GOT3 (cell line): ENCODE data around the gene IRF5.

Source experiments
- DNase-seq: peaks from one replicate; lab custom pipeline; 2025; ENCODE audit warnings: mixed read lengths; lab: John Stamatoyannopoulos, UW

Gene IRF5

DNA sequence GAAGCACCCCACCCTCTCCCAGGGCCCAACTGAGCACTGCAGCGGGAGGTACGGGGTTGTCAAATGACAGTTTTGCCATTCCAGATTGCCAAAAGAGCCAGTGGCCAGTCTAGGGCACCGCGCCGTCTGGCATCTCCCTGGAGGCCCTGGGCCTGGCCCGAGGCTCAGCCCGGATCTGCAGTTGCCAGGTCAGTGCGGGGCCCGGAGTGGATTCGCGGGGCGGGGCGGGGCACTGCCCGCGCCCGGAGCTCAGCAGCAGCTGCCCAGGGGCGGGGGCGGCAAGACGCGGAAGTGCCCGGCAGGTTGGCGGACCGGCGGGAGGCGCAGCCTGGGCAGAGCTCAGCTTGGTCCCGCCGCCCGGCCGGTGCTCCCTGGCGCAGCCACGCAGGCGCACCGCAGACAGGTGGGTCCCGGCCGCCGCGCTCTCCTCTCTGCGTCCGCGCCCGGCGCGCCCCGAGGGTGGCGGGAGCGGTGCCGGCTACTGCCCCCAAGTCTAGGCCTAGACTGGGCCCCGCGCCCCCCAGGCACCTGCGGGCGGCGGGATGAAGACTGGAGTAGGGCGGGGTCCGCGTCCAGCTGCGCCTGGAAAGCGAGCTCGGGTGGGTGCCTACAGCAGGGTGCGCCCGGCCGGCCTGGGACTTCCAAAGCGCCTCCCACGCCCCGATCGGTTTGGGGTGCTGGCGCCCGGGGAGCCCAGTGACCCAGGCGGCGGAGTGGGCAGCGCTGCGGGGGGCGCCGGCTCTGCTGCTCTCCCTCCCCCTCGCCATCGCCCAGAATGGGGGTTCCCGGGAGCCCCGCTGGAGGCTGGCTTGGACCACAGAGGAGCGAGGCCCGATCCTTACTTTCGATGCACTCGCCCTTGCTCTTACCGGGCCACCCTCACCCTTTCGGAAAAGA, at the start of gene IRF5:
TSS of gene IRF5 (plus strand) at position 281 of the 897 bp plus-strand sequence. CDS start 4,155 bp downstream, outside the sequence.
- DNase-seq: no peak

- no peak for DNase-seq
These were observed 49.5 kb upstream of the IRF5 start for GRCh38 chr7:128888039-128888755.

GRCh38 chr7:128888756-128889095, 49.0 kb upstream of the IRF5 start:
- DNase-seq: no peak

GRCh38 chr7:128889121-128889520, 48.6 kb upstream of the IRF5 start:
- no peak for DNase-seq

DNA sequence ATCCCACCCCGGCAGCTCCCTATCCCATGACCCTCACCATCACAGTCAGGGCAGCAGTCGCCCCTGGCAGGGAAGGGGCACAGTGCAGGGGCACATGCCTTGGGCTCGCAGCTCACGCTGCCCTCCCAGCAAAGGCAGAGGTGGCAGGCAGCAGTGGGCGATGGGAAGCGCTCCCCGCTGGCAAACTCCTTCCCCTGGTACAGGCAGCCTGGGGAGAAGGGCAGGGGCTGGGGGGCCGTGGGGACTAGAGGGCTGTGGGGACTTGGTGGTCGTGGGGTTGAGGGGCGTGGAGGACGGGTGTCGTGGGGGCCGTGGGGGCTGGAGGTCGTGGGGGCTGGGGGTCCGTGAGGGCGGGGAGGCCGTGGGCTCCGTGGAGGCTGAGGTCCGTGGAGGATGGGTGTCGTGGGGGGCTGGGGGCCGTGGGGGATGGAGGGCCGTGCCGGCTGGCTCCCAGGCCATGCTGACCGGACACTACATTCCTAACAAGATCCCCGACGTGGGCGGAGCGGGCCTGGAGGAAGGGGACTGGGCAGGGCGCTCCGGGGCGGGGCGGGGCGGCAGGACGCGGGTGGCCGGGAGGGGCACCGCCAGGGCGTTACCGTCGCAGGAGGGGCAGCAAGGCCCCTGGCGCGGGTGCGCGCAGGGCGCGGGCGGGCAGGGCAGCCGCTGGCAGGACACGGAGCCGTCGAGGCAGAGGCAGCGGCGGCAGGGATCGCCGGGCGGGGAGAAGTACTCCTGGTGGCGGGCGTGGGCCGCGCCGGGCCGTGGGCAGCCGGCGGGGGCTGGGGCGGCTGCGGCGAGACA, 47.2 kb upstream of the IRF5 start:
- DNase-seq: no peak

- no peak for DNase-seq
These were observed 46.4 kb upstream of the IRF5 start for GRCh38 chr7:128891110-128891941.

GRCh38 chr7:128891942-128892269, 45.8 kb upstream of the IRF5 start:
- DNase-seq: no peak

GRCh38 chr7:128892521-128893250, 45.0 kb upstream of the IRF5 start:
- no peak for DNase-seq

DNA sequence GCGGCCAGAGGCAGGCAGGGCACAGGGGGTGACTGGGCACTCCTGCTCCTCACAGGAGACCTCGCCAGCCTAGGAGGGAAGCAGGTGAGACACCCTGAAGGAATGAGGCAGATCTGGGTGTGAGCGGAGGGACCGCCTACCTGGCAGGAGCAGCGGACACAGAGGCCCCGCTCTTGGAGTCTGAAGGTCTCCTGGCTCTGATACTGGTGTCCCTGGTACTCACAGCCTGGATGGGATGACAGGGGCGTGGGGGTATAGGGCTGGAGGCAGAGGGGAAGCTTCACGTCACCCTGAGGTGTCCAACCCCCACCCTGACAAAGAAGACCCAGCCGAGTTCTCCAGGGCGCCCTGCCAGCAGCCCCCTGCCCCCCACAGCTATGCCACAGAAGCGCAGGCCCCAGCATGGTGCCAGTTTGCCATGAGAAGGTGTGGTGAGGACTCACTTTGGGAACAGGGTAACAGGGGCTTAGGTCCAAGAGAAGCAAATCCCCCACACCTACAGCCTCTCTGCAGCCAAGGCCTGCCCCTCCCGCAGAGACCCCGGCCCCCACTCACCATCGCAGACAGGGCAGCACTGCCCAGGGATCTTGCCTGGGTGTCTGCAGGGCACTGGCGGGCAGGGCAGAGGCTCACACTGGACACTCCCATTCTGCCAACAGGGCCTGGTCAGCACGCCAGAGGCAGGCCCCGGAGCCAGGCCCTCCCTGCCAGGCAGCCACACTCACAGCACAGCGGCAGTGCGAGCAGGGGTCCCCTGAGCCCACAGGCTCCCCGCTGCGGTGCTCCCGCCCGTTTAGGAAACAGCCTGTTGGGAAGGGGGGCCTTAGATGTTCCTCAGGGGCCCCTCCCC, 44.3 kb upstream of the IRF5 start:
- DNase-seq: no peak

GRCh38 chr7:128894101-128894440, 43.7 kb upstream of the IRF5 start:
- no peak for DNase-seq

DNA sequence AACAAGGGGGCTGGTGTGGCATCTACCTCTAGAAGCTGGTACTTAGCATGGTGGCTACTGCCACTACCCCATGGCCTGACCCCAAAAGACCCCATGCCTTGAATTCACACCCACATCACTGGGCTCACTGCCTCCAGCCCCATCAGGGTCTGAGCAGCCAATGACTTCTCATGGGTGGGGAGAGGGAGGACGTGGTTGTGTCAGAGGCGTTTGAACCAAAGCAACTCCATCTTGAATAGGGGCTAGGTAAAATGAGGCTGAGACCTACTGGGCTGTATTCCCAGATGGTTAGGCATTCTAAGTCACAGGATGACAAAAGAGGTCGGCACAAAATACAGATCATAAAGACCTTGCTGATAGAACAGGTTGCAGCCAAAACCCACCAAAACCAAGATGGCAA, 42.4 kb upstream of the IRF5 start:
- DNase-seq: no peak

GRCh38 chr7:128899392-128899791, 38.3 kb upstream of the IRF5 start:
- no peak for DNase-seq

DNA sequence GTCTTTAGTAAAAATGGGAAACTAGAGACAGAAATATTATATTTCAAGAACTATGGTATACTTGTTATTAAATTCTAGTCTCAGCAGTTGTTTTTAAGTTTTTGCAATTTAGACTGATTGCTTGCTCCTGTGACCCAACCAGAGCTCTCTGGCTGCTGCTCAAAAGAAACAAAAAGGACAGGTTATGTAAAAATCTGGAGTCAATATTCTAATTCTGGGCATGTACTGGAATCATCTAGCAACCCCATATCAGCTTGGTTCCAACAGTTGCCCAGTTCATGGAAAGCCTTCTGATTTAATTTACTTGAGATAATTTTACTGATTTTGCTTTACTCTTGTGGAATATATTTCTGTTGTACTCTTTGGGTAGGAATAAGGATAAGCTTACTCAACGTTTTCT, 37.5 kb upstream of the IRF5 start:
- DNase-seq: no peak

- no peak for DNase-seq
These were observed 34.8 kb upstream of the IRF5 start for GRCh38 chr7:128902761-128903585.

DNA sequence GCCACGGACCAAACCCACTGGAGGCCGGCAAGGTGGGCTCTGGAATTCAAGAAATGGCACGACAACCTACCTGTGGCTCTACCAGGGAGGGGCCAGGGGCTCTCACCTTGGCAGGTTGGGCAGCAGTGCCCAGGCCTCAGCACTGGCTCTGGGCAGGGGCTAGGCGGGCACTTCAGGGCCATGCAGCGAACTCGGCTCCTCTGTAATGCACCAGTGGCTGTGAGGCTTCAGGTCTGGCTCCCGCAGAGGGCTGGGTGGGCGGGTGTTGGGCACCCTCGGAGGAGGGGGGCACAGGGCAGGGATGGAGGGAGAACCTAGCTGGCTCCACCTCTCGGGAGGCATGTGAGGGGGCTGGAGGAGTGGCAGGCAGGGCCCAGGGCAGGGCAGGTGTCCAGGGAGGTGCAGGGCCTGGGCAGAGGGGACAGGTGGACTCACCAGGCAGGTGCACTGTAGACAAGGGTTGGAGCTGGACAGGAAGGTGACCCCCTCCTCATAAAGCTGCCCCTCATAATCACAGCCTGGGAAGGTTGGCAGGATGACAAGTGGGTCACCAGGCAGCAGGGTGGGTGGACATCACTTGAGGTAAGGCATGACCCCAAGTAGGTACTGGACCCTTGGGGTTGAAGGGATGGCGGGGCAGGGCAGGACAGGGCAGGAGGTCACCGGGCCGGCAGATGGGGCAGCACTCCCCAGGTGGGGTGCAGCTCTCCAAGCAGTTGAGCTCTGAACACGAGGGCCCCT, 33.9 kb upstream of the IRF5 start:
- no peak for DNase-seq

- DNase-seq: no peak
These were observed 33.1 kb upstream of the IRF5 start for GRCh38 chr7:128904381-128905197.

- DNase-seq: no peak
These were observed 31.5 kb upstream of the IRF5 start for GRCh38 chr7:128906001-128906765.
